Right cardiac atrium (tissue), 5 donors: ENCODE data around the gene CLEC2D. TPM values are rescaled to one million over a fixed set of nuclear protein-coding genes. Genes with fewer than 3 reads are reported as not detected.
"Not testable (repeated sequence)": the region's sequence is repeated elsewhere in the genome, so short reads cannot be mapped to it uniquely, and the experiment has no call there.

Experiments
- ATAC-seq, 2 donors: fragments of 200-7000 bp; cut with Tn5 transposase; one replicate each; pipeline versions ENCODE4 v1.8.0 to v1.9.1; 2020; ENCODE audit warnings: moderate library complexity in 2 of 2, mild to moderate bottlenecking in 1 of 2
- DNase-seq, 3 donors: peaks; one replicate each; pipeline ENCODE4 v3.0.0-alpha.2; 2020
- H3K27ac ChIP-seq: one replicate; pipeline ENCODE4 v1.5.1; 2013; ENCODE audit warnings: mild to moderate bottlenecking, low read length, control low read depth, moderate library complexity
- H3K27me3 ChIP-seq: one replicate; pipeline ENCODE4 v1.6.1; 2013; ENCODE audit not compliant: control insufficient read depth, insufficient read depth
- H3K4me1 ChIP-seq: one replicate; pipeline ENCODE4 v1.6.1; 2013; ENCODE audit warnings: low read length; ENCODE audit not compliant: control insufficient read depth, insufficient read depth
- H3K4me3 ChIP-seq: one replicate; pipeline ENCODE4 v1.5.1; 2013; ENCODE audit warnings: low read length, control low read depth
- H3K9me3 ChIP-seq: one replicate; pipeline ENCODE4 v1.6.1; 2013; ENCODE audit warnings: low read length; ENCODE audit not compliant: control insufficient read depth
- WGBS: extraction: QIAGEN DNeasy Blood & Tissue Kit; methylation state at CpG from one replicate; pipeline ENCODE4 v1.1.7; 2013; 5-methylcytosine and 5-hydroxymethylcytosine counted together
- intact Hi-C, 4 donors: fragments of 100-400 bp; cut with DNase I; formaldehyde crosslinking; loops; one replicate each; pipeline versions ENCODE4 v1.11.0 to v1.14.0; 2022 to 2023
- polyA plus RNA-seq: library from polyadenylated mRNA; stranded (reverse); fragments of 200-250 nt; gene quantifications from one replicate; pipeline ENCODE4 v1.2.3, GENCODE V29; 2013
- total RNA-seq, 4 donors: library from RNA; stranded (reverse); fragmentation: NEBNext Ultra II Directional; extraction: Animal tissue kit (Norgen Biotek cat#: 25700); gene quantifications; one replicate each; pipeline ENCODE4 v1.2.1, GENCODE V29; 2021
- donor health status: healthy with polysubstance abuse.
- donor health status: DM: no; HTN: yes; CAD: no.
- donor health status: DM: no; HTN: no; CAD: no.
- donor health status: DM: no; HTN: yes; CAD: no; lungs with severe emphysema.
- donor health status: DM: yes; HTN: yes; CAD: no.

CLEC2D gene
- total and polyA plus RNA-seq, 5 donors: 3.1 to 17.8 (median 12.4) TPM

DNA sequence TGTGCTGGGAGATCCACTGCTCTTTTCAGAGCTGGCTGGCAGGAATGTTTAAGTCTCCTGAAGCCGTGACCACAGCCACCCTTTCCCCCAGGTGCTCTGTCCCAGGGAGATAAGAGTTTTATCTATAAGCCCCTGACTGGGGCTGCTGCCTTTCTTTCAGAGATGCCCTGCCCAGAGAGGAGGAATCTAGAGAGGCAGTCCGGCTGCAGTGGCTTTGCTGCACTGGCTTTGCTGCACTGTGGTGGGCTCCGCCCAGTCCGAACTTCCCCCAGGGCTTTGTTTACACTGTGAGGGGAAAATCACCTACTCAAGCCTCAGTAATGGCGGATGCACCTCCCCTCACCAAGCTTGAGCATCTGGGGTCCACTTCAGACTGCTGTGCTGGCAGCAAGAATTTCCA lies 15.9 kb downstream of the CLEC2D start:
- intact Hi-C loops, DNase-seq, H3K27ac ChIP-seq, H3K4me3 ChIP-seq, H3K9me3 ChIP-seq, H3K27me3 ChIP-seq, ATAC-seq, H3K4me1 ChIP-seq: not testable (repeated sequence)
- WGBS: 75% methylated on average over 5 of the region's 5 CpGs

DNA sequence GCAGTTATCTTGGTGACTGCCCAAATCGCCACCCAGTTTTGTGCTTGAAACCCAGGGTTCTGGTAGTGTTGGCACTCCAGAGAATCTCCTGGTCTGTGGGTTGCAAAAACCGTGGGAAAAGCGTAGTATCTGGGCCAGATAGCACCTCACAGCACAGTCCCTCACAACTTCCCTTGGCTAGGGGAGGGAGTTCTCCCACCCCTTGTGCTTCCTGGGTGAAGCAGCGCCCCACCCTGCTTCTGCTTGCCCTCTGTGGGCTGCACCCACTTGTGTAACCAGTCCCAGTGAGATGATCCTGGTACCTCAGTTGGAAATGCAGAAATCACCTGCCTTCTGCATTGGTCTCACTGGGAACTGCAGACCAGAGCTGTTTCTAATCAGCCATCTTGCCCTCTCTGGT lies 16.4 kb downstream of the CLEC2D start:
- intact Hi-C loops: no loop called here
- H3K4me1 ChIP-seq: no peaks in the 10 kb centered on the region
- no peaks in the 10 kb centered on the region for H3K27me3 ChIP-seq
- WGBS: 86% methylated on average over 4 of the region's 4 CpGs
- DNase-seq (no peak), ATAC-seq (no peak)
- no peak overlapping the region for H3K27ac ChIP-seq
- H3K9me3 ChIP-seq: no peaks in the 10 kb centered on the region
- no peak overlapping the region for H3K4me3 ChIP-seq

- H3K4me3 ChIP-seq: no peak overlapping the region
- no peak for ATAC-seq
- no peak for DNase-seq
- H3K4me1 ChIP-seq: no peaks in the 10 kb centered on the region
- H3K27me3 ChIP-seq: no peaks in the 10 kb centered on the region
- H3K9me3 ChIP-seq: no peaks in the 10 kb centered on the region
- WGBS: 92% methylated on average over 1 of the region's 1 CpG
- no peak overlapping the region for H3K27ac ChIP-seq
- intact Hi-C loops: no loop called here
These were observed 17.7 kb downstream of the CLEC2D start for GRCh38 chr12:9687228-9687627.

DNA sequence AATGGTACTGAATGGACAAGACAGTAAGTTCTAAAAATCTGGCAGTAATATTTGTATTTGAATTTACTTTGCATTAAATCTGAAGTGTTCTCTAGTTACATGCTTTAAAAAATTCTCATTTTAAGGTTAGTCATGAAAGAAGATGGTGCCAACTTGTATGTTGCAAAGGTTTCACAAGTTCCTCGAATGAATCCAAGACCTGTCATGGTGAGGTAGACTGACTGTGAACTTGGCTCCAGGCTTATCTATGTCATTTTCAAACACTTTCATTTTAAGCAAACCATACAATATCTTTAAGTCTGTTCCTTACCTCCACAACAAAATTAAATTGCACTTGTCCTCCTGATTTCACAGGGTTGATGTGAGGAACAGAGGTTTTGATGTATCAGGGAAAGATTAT lies 23.4 kb downstream of the CLEC2D start:
- no peaks in the 10 kb centered on the region for H3K9me3 ChIP-seq
- no peaks in the 10 kb centered on the region for H3K4me1 ChIP-seq
- intact Hi-C loops: no loop called here
- DNase-seq (no peak), ATAC-seq (no peak)
- H3K27me3 ChIP-seq: no peaks in the 10 kb centered on the region
- 90% methylated on average over 1 of the region's 1 CpG for WGBS
- H3K27ac ChIP-seq: no peak overlapping the region
- no peak overlapping the region for H3K4me3 ChIP-seq

GRCh38 chr12:9694241-9694640 lies 24.7 kb downstream of the CLEC2D start:
- Histone ChIP-seq H3K9me3 (no peaks in the 10 kb centered on the region), H3K4me1 (peaks cover 2% of the 10 kb centered on the region), H3K27ac (no peak overlapping the region), H3K4me3 (no peak overlapping the region), H3K27me3 (no peaks in the 10 kb centered on the region)
- ATAC-seq: no peak
- no peak for DNase-seq
- intact Hi-C loops: no loop called here
- 69% methylated on average over 1 of the region's 1 CpG for WGBS

DNA sequence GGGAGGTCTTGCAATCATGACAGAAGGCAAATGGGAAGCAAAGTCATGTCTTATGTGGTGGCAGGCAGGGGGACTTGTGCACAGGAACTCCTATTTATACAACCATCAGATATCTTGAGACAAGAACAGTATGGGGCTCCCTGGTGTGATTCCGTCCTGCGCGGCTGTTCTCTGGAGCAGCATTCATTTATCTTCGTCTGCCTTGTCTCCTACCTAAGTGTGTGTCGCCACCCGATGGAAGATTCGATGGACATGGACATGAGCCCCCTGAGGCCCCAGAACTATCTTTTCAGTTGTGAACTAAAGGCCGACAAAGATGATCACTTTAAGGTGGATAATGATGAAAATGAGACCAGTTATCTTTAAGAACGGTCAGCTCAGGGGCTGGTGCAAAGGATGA lies 25.6 kb downstream of the CLEC2D start:
- 87% methylated on average over 9 of the region's 9 CpGs for WGBS
- H3K4me1 ChIP-seq, H3K27me3 ChIP-seq, intact Hi-C loops, H3K9me3 ChIP-seq, H3K4me3 ChIP-seq, ATAC-seq, H3K27ac ChIP-seq, DNase-seq: not testable (repeated sequence)

GRCh38 chr12:9695661-9696060 lies 26.1 kb downstream of the CLEC2D start:
- ATAC-seq, H3K4me3 ChIP-seq, H3K4me1 ChIP-seq, DNase-seq, H3K27ac ChIP-seq, intact Hi-C loops, H3K27me3 ChIP-seq, H3K9me3 ChIP-seq: not testable (repeated sequence)
- 98% methylated on average over 3 of the region's 3 CpGs for WGBS

- intact Hi-C loops: no loop called here
- DNase-seq: no peak
- Histone ChIP-seq H3K9me3 (no peaks in the 10 kb centered on the region), H3K27ac (no peak overlapping the region), H3K4me1 (peaks cover 2% of the 10 kb centered on the region), H3K27me3 (no peaks in the 10 kb centered on the region), H3K4me3 (no peak overlapping the region)
- ATAC-seq: no peak
These were observed 28.1 kb downstream of the CLEC2D start for GRCh38 chr12:9697619-9698018.

DNA sequence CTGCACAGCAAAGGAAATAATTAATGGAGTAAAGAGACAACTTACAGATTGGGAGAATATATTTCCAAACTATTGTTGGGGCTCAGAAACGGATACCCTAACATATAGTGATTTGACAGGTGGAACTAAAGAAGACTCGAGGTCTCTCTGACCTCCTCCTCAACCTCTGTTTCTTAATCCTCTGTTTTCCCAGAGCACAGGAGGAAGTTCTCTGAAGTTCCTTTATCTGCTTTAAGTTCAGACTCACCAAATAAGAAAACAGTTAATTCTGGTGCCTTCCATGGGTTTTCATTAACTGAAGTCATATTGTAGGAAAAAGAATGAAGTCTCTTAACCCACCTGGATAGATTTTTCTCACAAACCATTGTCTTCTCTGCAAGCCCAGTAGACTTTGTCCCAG lies 29.2 kb downstream of the CLEC2D start:
- H3K27me3 ChIP-seq: no peaks in the 10 kb centered on the region
- H3K4me3 ChIP-seq: no peak overlapping the region
- 72% methylated on average over 2 of the region's 2 CpGs for WGBS
- no peak for ATAC-seq
- intact Hi-C loops: no loop called here
- no peaks in the 10 kb centered on the region for H3K9me3 ChIP-seq
- H3K27ac ChIP-seq: no peak overlapping the region
- no peak for DNase-seq
- peaks cover 2% of the 10 kb centered on the region for H3K4me1 ChIP-seq

DNA sequence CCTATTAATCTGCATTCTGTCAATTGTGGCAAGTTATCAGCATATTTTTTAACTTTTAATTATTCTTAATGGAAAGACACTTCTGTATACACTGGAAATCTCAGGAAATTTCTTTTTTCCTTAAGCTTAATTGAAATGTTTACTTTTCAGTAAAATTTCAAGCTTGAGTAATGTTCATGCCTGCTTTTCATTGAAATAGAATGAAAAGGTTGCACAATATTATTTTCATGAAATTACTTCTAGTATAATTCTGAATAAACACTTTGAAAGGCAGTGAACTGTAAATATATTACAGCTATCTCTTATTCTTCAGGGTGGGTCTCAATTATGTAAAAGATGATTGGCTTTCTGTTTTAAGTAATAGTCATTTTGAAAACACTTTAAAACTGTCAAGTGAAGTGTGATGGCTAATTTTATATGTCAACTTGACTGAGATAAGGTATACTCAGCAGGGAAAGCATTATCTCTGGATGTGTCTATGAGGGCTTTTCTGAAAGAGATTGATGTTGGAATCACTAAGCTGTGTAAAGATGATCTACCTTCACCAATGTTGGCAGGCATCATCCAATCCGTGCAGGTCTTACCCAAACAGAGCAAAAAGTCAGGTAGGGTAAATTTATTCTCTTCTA lies 29.9 kb downstream of the CLEC2D start:
- Histone ChIP-seq H3K4me3 (no peak overlapping the region), H3K27ac (peak overlapping the region; percentile 68), H3K9me3 (no peaks in the 10 kb centered on the region), H3K27me3 (no peaks in the 10 kb centered on the region), H3K4me1 (peaks cover 2% of the 10 kb centered on the region)
- intact Hi-C loops: no loop called here
- WGBS: 28% methylated on average over 1 of the region's 1 CpG
- DNase-seq: no peak
- ATAC-seq: peak; percentile 39 to 66

GRCh38 chr12:9699898-9700605 lies 30.5 kb downstream of the CLEC2D start:
- H3K4me1 ChIP-seq: peaks cover 2% of the 10 kb centered on the region
- no peaks in the 10 kb centered on the region for H3K9me3 ChIP-seq
- no peak overlapping the region for H3K4me3 ChIP-seq
- intact Hi-C loops: loop anchor here in 2 of 4 donors (10.0 kb wide), 2 partner anchors 55 to 365 kb away; no protein-coding TSS in a partner anchor
- DNase-seq: no peak
- peak overlapping the region; percentile 68 for H3K27ac ChIP-seq
- ATAC-seq: peak; percentile 67 to 70
- 19% methylated on average over 2 of the region's 2 CpGs for WGBS
- H3K27me3 ChIP-seq: no peaks in the 10 kb centered on the region
